GM18526 (cell line): ENCODE data around the gene MYCN.

Experiments
- POLR2A ChIP-seq: IDR thresholded peaks from 3 replicates; pipeline ENCODE4 v1.6.1; 2011; ENCODE audit not compliant: insufficient read length; ENCODE audit errors: extremely low read depth

MYCN gene

DNA sequence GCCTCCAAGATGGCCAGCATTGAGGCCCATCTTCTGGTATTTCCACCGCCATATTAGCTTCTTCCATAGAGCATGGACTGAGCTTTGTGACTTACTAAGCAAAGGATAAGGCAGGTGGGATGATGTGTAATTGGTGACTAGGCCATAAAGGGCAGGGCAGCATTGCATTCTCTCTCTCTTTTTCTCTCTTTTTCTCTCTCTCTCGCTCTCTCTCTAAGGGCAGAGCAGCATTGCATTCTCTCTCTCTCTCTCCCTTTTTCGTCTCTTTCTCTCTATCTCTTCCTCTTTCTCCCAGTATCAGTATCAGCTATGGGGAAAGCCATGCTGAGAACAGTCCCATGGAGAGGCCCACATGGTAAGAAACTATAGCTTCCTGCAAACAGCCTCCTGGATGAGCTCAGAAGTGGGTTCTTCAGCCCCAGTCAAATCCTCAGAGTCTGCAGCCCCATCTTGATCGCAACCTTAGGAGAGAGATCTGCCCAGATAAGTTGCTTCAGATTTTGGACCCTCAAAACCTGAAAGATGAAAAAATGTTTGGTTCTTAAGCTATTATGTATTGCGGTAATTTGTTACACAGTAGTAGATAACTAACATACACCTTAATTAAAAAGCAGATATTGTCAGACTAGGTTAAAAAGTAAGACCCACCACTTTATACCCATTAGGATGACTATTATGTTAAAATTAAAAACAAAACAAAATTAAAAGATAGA, 39.1 kb upstream of the MYCN start:
- no peak for TF ChIP-seq POLR2A

DNA sequence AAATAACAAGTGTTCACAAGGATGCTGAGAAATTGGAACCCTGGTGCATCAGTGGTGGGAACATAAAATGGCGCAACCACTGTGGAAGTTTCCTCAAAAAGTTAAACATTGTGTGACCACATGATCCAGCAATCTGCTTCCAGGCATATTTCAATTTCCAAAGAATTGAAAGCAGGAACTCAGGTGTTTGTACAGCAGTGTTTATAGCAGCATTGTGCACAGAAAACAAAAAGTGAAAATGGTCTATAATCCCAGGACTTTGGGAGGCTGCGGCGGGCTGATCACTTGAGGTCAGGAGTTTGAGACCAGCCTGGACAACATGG, 38.6 kb upstream of the MYCN start:
- no peak for TF ChIP-seq POLR2A

DNA sequence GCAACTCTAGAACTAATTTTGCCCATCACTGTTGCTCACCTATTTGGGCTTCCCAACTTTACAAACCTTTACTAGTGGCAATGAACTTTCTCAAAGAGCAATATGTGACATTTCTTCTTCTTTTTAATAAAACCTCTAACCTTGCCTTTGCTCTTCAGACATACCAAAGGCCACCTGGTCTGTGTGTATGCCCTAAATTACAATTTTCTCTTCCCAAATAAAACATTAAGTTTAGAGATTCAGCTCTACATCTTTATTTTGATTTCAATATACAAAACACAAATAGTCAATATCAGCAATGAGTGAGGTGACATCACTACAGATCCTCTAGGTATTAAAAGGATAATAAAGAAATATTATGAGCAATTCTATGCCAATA, 35.1 kb upstream of the MYCN start:
- TF ChIP-seq POLR2A, result no peak

DNA sequence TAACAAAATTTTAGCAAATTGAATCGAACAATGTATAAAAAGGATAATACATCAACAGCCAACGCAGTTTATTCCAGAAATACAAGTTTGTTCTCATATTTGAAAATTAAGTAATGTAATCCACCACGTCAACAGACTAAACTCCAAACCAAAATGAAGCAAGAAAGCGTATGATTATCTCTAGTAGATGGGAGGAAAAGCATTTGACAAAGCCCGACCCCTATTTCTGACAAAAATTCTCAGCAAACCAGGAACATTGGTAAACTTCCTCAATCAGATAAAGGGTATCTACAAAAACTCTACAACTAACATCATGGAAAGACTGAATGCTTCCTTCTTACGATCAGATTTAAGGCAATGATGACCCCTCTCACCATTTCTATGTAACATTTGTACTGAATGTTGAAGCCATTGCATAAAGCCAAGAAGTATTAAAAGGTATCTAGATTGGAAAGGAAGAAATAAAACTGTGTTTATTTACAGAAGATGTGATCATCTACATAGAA, 34.3 kb upstream of the MYCN start:
- no peak for TF ChIP-seq POLR2A

DNA sequence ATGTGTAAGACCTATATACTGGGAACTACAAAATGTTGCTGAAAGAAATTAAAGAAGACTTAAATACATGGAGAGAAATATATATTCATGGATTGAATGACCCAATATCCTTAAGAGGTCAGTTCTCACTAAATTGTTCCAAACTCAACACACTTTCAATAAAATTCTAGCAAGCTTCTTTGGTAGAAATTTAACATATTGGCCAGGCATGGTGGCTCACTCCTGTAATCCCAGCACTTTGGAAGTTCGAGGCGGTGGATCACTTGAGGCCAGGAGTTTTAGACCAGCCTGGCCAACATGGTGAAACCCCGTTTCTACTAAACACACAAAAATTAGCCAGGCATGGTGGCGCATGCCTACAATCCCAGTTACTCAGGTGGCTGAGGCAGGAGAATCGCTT, 33.6 kb upstream of the MYCN start:
- TF ChIP-seq POLR2A, result no peak

DNA sequence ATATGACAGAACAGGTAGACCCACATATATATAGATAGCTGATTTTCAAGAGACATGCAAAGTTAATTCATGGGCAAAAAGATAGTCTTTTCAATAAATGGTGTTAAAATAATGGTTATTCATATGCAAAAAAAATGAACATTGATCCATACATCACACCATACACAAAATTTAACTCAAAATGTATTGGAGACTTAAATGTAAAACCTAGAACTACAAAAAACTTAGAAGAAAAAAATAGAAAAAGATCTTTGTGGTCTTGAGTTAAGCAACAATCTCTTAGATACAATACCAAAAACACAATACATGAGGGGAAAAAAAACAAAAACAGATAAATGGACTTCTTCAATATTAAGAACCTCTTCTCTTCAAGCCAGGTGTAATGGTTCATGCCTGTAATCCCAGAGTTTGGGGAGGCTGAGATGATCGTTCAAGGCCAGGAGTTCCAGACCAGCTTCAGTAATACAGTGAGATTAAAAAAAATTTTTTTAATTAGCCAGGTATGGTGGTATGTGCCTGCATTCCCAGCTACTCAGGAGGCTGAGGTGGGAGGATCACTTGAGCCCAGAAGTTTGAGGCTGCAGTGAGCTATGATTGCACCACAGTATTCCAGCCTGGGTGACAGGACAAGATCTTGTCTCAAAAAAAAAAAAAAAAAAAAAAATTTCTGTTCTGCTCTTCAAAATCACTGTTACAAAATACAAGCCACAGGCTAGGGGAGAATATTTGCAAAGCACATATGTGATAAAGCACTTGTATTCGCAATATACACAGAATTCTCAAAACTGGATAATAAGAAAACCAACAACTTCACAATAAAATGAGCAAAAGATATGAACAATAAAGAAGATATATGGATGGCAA, 32.7 kb upstream of the MYCN start:
- TF ChIP-seq POLR2A, result no peak

DNA sequence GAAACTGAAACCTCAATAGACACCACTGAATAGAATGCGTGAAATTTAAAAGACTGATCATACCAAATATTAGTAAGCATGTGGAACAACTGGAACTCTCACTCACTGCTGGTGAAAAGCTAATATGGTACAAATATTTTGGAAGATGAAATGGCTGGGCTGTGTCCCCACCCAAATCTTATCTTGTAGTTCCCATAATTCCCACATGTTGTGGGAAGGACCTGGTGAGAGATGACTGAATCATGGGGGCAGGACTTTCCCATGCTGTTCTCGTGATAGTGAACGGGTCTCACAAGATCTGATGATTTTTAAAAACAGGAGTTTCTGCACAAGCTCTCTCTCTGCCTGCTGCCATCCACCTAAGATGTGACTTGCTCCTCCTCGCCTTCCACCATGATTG, 32.0 kb upstream of the MYCN start:
- TF ChIP-seq POLR2A, result no peak

DNA sequence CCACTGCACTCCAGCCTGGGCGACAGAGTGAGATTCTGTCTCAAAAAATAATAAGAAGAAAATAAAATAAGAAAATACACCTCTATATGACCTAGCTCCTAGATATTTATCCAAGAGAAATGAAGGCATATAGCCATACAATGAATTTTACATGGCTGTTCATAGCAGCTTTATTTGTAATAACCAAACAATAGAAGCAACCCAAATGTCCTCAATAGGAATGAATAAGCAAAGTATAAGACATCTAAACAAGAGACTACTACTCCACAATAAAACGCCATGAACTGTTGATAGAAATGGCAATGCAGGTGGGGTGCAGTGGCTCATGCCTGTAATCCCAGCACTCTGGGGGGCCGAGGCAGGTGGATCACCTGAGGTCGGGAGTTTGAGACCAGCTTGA, 31.2 kb upstream of the MYCN start:
- TF ChIP-seq POLR2A, result no peak

DNA sequence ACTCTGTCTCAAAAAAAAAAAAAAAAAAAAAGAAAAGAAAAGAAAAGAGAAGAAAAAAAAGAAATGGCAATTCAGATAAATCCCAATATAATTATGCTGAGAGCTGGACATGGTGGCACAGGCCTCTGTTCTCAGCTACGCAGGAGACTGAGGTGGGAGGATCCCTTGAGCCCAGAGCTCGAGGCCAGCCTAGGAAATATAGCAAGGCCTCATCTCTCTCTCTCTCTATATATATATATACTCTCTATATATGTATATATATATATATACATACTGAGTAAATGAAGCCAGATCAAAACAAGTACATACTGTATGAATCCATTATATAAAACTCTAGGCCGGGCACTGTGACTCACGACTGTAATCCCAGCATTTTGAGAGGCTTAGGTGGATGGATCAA, 30.6 kb upstream of the MYCN start:
- no peak for TF ChIP-seq POLR2A

DNA sequence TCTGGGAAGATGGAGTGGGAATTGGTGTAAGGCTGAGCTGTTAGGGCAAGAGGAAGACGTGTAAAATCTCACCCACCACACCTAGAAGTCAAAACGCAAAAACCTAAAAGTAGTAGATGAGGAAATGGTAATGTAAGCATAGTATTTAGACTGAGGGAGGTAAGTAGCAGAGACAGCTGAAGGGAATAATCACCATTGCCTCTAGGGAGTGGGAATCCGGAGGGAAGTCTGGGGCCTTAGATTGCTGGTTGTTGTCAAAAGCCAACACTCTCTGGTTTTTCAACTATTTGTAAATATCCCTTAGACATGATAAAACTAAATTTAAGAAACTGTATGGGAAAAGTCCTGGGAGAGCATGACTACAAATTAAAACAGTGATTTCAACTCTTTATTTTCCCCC, 28.7 kb upstream of the MYCN start:
- TF ChIP-seq POLR2A, result no peak

DNA sequence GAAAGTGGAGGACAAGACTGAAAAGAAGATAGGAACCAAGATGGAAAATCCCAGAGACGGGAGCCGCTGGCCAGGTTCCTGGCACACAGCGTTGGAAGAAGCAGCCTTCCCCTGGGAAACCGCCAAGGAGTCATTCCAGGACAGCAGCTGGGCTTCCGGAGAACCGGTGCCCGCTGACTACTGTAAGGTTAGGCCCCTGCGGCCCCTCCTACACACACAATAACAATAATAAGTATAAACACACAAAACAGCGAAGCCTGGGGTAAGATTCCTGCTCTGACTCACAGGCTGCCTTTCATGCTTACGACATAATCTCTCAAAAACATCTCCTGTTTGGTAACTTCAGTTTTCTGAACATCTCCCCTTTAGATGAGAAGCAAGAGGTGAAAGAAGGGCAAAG, 28.1 kb upstream of the MYCN start:
- no peak for TF ChIP-seq POLR2A

DNA sequence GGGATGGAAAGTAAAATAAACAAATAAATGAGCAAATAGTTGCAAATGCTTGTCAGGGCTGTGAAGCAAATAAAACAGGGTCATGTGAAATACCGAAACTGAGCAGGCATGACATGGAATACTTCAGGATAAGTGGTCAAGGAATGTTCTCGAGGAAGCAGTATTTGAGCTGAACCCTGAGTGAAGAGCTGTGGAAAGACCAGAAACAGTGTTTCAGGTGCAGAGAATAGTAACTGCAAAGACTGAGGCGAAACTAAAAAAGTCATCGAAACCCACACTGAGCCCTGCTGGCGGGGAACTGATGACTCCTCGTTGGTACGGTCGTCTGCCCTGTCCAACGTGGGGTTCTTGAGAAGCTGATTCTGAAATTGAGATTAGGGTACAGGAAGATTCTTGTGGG, 27.2 kb upstream of the MYCN start:
- no peak for TF ChIP-seq POLR2A

DNA sequence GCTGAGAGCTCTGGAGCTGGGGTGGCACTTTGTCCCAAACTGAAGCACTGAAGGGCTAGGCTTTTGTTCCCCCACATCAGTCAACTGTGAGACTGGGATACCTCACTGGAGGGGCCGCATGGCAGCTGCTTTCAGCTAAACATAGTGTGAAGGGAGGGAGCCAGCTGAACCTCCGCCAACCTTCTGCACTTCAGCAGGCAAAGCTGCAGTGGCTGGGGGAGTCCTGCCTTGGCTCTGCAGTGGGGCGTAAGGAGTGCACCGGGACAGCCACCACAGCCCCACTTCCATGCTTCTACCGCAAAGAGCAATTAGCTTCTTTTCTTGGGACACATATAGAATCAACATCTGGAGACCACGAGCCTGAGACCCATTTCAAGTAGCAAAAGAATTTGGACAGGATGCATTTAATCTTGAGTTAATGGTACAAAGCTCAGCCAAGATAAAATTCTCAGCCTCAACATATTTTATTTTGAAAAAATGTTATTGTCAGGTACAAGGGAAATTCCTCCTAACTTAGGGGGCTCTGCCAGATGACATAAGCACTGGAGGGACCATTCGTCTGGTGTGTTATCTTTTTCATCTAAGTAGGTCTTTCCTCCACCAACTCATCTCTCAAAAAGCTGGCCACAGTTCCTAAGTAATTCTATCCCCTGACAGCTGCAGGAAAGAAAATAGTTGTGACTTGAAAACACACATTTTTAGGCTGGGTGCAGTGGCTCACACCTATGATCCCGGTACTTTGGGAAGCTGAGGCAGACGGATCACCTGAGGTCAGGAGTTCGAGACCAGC, 25.6 kb upstream of the MYCN start:
- TF ChIP-seq POLR2A, result no peak

DNA sequence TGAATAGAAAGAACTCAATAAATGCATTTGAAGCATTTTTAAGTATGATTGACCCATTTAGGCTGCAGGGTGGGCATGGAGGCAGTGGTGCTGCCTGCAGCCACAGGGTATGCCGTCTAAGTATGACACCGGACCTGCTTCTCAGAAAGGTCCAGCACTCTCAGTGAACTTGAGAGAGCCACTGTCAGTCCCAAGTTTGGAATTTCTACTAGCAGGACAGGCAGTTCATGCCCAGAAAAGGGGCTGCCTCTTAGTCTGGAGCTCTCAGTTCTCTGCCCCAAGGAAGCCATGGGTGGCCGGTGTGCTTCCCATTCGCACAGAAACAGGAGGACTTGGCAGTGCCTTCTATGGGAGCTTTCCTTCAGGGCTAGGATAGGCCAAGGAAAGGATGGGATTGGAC, 24.0 kb upstream of the MYCN start:
- TF ChIP-seq POLR2A, result no peak

DNA sequence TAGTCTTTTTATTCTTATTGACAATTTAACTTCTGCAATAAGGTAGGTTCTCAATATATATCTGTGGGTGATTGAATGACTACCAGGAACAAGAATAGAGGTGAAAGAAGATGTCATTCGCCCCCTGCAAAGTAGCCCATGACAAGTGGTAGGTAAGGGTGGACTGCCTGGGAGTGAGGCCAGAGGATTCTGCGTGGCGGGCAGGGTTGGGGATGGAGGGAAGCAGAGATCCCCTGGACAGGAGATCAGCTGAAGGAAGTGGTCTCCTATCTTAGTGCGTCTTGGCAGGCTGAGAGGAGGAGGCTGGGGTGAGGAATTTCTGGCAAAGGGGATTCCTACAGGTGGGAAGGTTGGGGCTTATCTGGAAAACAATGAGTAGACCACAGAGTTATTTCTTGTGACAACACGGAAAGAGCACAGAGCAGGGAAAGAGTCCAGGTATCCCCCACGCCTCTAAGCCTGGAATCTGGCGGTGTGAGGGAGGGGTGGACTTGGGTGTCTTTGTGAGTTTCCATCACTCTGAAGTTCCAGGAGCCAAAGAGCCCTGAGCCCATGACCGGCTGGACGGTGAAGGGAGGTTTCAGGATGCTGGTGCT, 21.5 kb upstream of the MYCN start:
- no peak for TF ChIP-seq POLR2A
